B cell (primary cell): ENCODE results near the gene L3MBTL1. TPM values are rescaled to one million over a fixed set of nuclear protein-coding genes. Genes with fewer than 3 reads are reported as not detected.

Experiments
- ATAC-seq: fragments of 200-7000 bp; cut with Tn5 transposase; one replicate; pipeline ENCODE4 v1.10.0; 2021; ENCODE audit warnings: low read depth, mild to moderate bottlenecking, moderate number of reproducible peaks, moderate library complexity
- CTCF ChIA-PET: fragments of 350-600 bp; sonication (Branson Sonifier 250); formaldehyde crosslinking; loops from one replicate; lab custom pipeline; 2021; ENCODE audit warnings: antibody characterized with exemption, inconsistent platforms; lab: Charles Lee
- POLR2A ChIA-PET: fragments of 350-600 bp; sonication (Branson Sonifier 250); formaldehyde crosslinking; loops from one replicate; lab custom pipeline; 2021; ENCODE audit warnings: antibody characterized with exemption; lab: Charles Lee
- DNase-seq: peaks from one replicate; pipeline ENCODE4 v3.0.0; 2013
- H2AFZ ChIP-seq: 2 replicates; pipeline ENCODE4 v1.6.1; 2012; ENCODE audit warnings: mild to moderate bottlenecking, low read depth, low read length; ENCODE audit not compliant: insufficient read depth, poor library complexity, severe bottlenecking
- H3K27ac ChIP-seq, 2 donors: 1 replicate in 1 of 2; 2 replicates in 1 of 2; pipeline ENCODE4 v1.5.1; 2012 to 2013; ENCODE audit warnings: low read length in 2 of 2, mild to moderate bottlenecking in 2 of 2, moderate library complexity in 1 of 2
- H3K27me3 ChIP-seq, 4 experiments: fragments of 200-600 bp in 1 of 4; sonication (generic) in 1 of 4; replicated peaks in 1 of 4; 1 replicate in 2 of 4; 2 replicates in 2 of 4; pipeline versions ENCODE4 v1.6.1 to v1.7.0; 2013 to 2016; ENCODE audit warnings: low read length in 3 of 4, mild to moderate bottlenecking in 2 of 4, mixed read lengths in 1 of 4, moderate library complexity in 1 of 4; ENCODE audit not compliant: insufficient read depth in 4 of 4, control insufficient read depth in 3 of 4; ENCODE audit errors: control extremely low read depth in 1 of 4
- H3K36me3 ChIP-seq, 2 experiments: replicated peaks in 1 of 2; 1 replicate in 1 of 2; 2 replicates in 1 of 2; pipeline versions ENCODE4 v1.6.1 to v1.7.1; 2013; ENCODE audit warnings: low read length in 1 of 2; ENCODE audit not compliant: insufficient read depth in 2 of 2, control insufficient read depth in 1 of 2; ENCODE audit errors: control extremely low read depth in 1 of 2, extremely low read depth in 1 of 2
- H3K4me1 ChIP-seq, 2 donors: fragments of 200-600 bp in 1 of 2; sonication (generic) in 1 of 2; 1 replicate in 1 of 2; 2 replicates in 1 of 2; pipeline versions ENCODE4 v1.5.1 to v1.6.1; 2013 to 2017; ENCODE audit warnings: low read length in 2 of 2; ENCODE audit not compliant: control insufficient read depth in 2 of 2, insufficient read depth in 2 of 2
- H3K4me2 ChIP-seq: replicated peaks from 2 replicates; pipeline ENCODE3; 2012; ENCODE audit warnings: mild to moderate bottlenecking, low read depth, low read length; ENCODE audit not compliant: poor library complexity, severe bottlenecking
- H3K4me3 ChIP-seq, 5 experiments: fragments of 200-600 bp in 1 of 5; sonication (generic) in 1 of 5; 1 replicate in 3 of 5; 2 replicates in 2 of 5; pipeline versions ENCODE4 v1.5.1 to v1.7.0; 2011 to 2016; ENCODE audit warnings: low read length in 4 of 5, mild to moderate bottlenecking in 4 of 5, low read depth in 2 of 5, control low read depth in 1 of 5, moderate library complexity in 1 of 5; ENCODE audit not compliant: insufficient read depth in 1 of 5; ENCODE audit errors: control extremely low read depth in 1 of 5, extremely low read depth in 1 of 5
- H3K79me2 ChIP-seq: fragments of 200-600 bp; sonication (generic); one replicate; pipeline ENCODE4 v1.6.0; 2016; ENCODE audit warnings: low read length; ENCODE audit not compliant: control insufficient read depth, insufficient read depth
- H3K9ac ChIP-seq: fragments of 200-600 bp; sonication (generic); 2 replicates; pipeline ENCODE4 v1.6.1; 2017; ENCODE audit warnings: mild to moderate bottlenecking, low read length, moderate library complexity
- H3K9me3 ChIP-seq, 3 donors: one replicate each; pipeline versions ENCODE4 v1.6.1 to v1.7.1; 2013; ENCODE audit warnings: low read length in 2 of 3; ENCODE audit not compliant: control insufficient read depth in 2 of 3, insufficient read depth in 1 of 3; ENCODE audit errors: control extremely low read depth in 1 of 3
- H4K20me1 ChIP-seq: 2 replicates; pipeline ENCODE4 v1.6.0; 2012; ENCODE audit warnings: mild to moderate bottlenecking, low read length; ENCODE audit not compliant: insufficient read depth, control insufficient read depth, poor library complexity, severe bottlenecking
- H3K27ac Mint-ChIP-seq: one replicate; pipeline ENCODE4 v1.8.0; 2021; ENCODE audit warnings: mixed read lengths
- H3K27me3 Mint-ChIP-seq: one replicate; pipeline ENCODE4 v1.8.0; 2021; ENCODE audit warnings: mixed read lengths
- H3K4me1 Mint-ChIP-seq: one replicate; pipeline ENCODE4 v1.8.0; 2021; ENCODE audit warnings: mixed read lengths
- H3K4me3 Mint-ChIP-seq: one replicate; pipeline ENCODE4 v1.8.0; 2021; ENCODE audit warnings: mixed read lengths
- H3K9me3 Mint-ChIP-seq: one replicate; pipeline ENCODE4 v1.8.0; 2022; ENCODE audit warnings: mixed read lengths; ENCODE audit not compliant: insufficient read depth
- CTCF ChIP-seq: fragments of 200-600 bp; IDR thresholded peaks from one replicate; pipeline ENCODE4 v1.8.0; 2022; ENCODE audit warnings: antibody characterized with exemption, mild to moderate bottlenecking
- EZH2 ChIP-seq: IDR thresholded peaks from 2 replicates; pipeline ENCODE4 v1.6.1; 2012; ENCODE audit warnings: borderline replicate concordance, low read depth, mild to moderate bottlenecking, moderate library complexity, low read length; ENCODE audit not compliant: insufficient read depth, poor library complexity, severe bottlenecking
- WGBS: methylation state at CpG from one replicate; pipeline ENCODE4 v1.1.5; 2013; ENCODE audit warnings: missing lambda C conversion rate; ENCODE audit not compliant: insufficient coverage; 5-methylcytosine and 5-hydroxymethylcytosine counted together
- intact Hi-C: fragments of 100-400 bp; cut with micrococcal nuclease; formaldehyde crosslinking; loops from one replicate; pipeline ENCODE4 v1.10.0; 2022
- polyA plus RNA-seq: library from polyadenylated mRNA; depleted of rRNA; stranded (reverse); fragments of >200 nt; gene quantifications from 2 replicates; pipeline ENCODE4 v1.2.3, GENCODE V29; 2012
- total RNA-seq, 2 donors: library from RNA; stranded (reverse); fragments of 120-200 nt in 1 of 2; gene quantifications; 1 replicate in 1 of 2; 2 replicates in 1 of 2; pipeline versions ENCODE4 v1.2.3 to v1.2.4, GENCODE V29; 2013 to 2022

The L3MBTL1 gene
- total and polyA plus RNA-seq, 2 donors (not counting 1 experiment from before 2014, with no cell fraction given), result 15.6 to 31.4 TPM

DNA sequence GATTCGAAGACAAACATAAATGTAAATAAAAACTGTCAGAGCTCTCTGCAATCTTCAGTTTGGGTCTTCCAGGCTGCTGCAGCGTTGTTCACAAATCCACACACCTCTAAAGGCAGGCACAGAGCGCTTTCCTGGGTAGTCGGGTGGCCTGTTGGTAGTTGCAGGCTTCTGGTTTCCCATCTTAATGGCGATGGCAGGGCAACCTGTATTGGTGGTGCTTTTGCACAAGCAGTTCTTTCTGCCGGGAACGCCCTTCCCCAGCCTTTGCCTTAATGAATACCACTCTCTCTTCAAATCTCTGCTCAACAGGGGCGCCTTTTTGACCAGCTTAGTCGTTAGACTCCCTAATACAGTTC lies 82.5 kb downstream of the L3MBTL1 start:
- H3K27ac ChIP-seq, result peak overlapping the region; percentile 66 to 92
- ChIA-PET CTCF (interaction anchor here (1.8 kb wide), 1 partner anchor 92 kb away, joined by 5 read pairs; no protein-coding TSS in a partner anchor), POLR2A (interaction anchor here (1.1 to 1.5 kb wide), 2 partner anchors 78 to 91 kb away, joined by 9 to 10 read pairs; no protein-coding TSS in a partner anchor)
- no peaks in the 10 kb centered on the region for H4K20me1 ChIP-seq
- H3K9me3 ChIP-seq, result no peaks in the 10 kb centered on the region
- WGBS, result 0% methylated on average over 2 of the region's 9 CpGs
- peaks cover 18% of the 10 kb centered on the region for H3K4me1 Mint-ChIP-seq
- H3K4me3 Mint-ChIP-seq, result peak overlapping the region; percentile 93
- no peaks in the 10 kb centered on the region for H3K27me3 ChIP-seq
- no peaks in the 10 kb centered on the region for H3K36me3 ChIP-seq
- DNase-seq, result no peak
- intact Hi-C loops, result loop anchor here (1.0 kb wide), 5 partner anchors 76 to 133 kb away; partner anchors contain the start of genes MYBL2 and SRSF6
- peaks cover 17% of the 10 kb centered on the region for H3K79me2 ChIP-seq
- peak overlapping the region; percentile 86 for H3K4me2 ChIP-seq
- no peak for TF ChIP-seq EZH2
- TF ChIP-seq CTCF, result no peak
- ATAC-seq, result no peak
- H3K27ac Mint-ChIP-seq, result peak overlapping the region; percentile 95
- no peaks in the 10 kb centered on the region for H3K9me3 Mint-ChIP-seq
- H3K9ac ChIP-seq, result peak overlapping the region; percentile 77
- peaks cover 8% of the 10 kb centered on the region for H3K27me3 Mint-ChIP-seq
- H3K4me3 ChIP-seq, result peak overlapping the region; percentile 67 to 80 (median 75)
- peak overlapping the region; percentile 90 for H2AFZ ChIP-seq
- H3K4me1 ChIP-seq, result peaks cover 9 to 15% of the 10 kb centered on the region in 2 donors
